Esophagus muscularis mucosa (tissue), 4 donors: ENCODE results near the gene VSIG10L. TPM values are rescaled to one million over a fixed set of nuclear protein-coding genes. Genes with fewer than 3 reads are reported as not detected.
A peak's percentile ranks its signal among the peaks of the same experiment; 100 is the strongest.

Experiments
- DNase-seq: peaks from one replicate; pipeline ENCODE4 v3.0.0-alpha.2; 2017; ENCODE audit errors: extremely low spot score
- H3K27ac ChIP-seq, 4 donors: fragments of 200-600 bp; sonication (generic); replicated peaks in 1 of 4; 1 replicate in 3 of 4; 2 replicates in 1 of 4; pipeline ENCODE4 v1.5.1; 2016 to 2019; ENCODE audit warnings: mild to moderate bottlenecking in 1 of 4
- H3K27me3 ChIP-seq, 4 donors: fragments of 200-600 bp; sonication (generic); one replicate each; pipeline versions ENCODE4 v1.5.1 to v1.6.0; 2016 to 2019
- H3K36me3 ChIP-seq, 4 donors: fragments of 200-600 bp; sonication (generic); one replicate each; pipeline ENCODE4 v1.5.1; 2016 to 2019
- H3K4me1 ChIP-seq, 4 donors: fragments of 200-600 bp; sonication (generic); one replicate each; pipeline ENCODE4 v1.5.1; 2016 to 2019
- H3K4me3 ChIP-seq, 4 donors: fragments of 200-600 bp; sonication (generic); 1 replicate in 2 of 4; 2 replicates in 2 of 4; pipeline ENCODE4 v1.5.1; 2016 to 2019; ENCODE audit warnings: mild to moderate bottlenecking in 4 of 4, moderate library complexity in 1 of 4
- H3K9me3 ChIP-seq, 4 donors: fragments of 200-600 bp; sonication (generic); 1 replicate in 3 of 4; 2 replicates in 1 of 4; pipeline ENCODE4 v1.5.1; 2016 to 2019
- EP300 ChIP-seq: sonication (generic); formaldehyde crosslinking; IDR thresholded peaks from one replicate; pipeline ENCODE4 v1.6.1; 2017; ENCODE audit warnings: antibody characterized with exemption
- POLR2A ChIP-seq: fragments of 450-650 bp; IDR thresholded peaks from one replicate; pipeline ENCODE4 v1.6.1; 2017; ENCODE audit warnings: antibody characterized with exemption, moderate library complexity, mild to moderate bottlenecking, low read depth
- POLR2AphosphoS5 ChIP-seq, 2 donors: sonication (generic); formaldehyde crosslinking; IDR thresholded peaks; one replicate each; pipeline ENCODE4 v1.6.1; 2017; ENCODE audit warnings: antibody characterized with exemption in 2 of 2
- WGBS: methylation state at CpG from one replicate; pipeline ENCODE4 v1.1.5; 2018; 5-methylcytosine and 5-hydroxymethylcytosine counted together
- intact Hi-C: fragments of 100-400 bp; cut with DNase I; formaldehyde crosslinking; loops from one replicate; pipeline ENCODE4 v1.15.1; 2023
- total RNA-seq, 4 donors: library from RNA; depleted of rRNA; stranded (reverse); fragments of >200 nt; gene quantifications; one replicate each; pipeline versions ENCODE4 v1.1.0 to v1.2.1, GENCODE V29; 2016
- TF ChIP-seq, protein P1 (sequence below), 3 experiments: fragments of 200-600 bp in 2 of 3; fragments of 450-650 bp in 1 of 3; sonication (generic) in 2 of 3; IDR thresholded peaks; one replicate each; pipeline ENCODE4 v1.5.1; 2017 to 2019; ENCODE audit warnings: antibody characterized with exemption in 3 of 3, mild to moderate bottlenecking in 2 of 3, moderate library complexity in 1 of 3

VSIG10L gene
- total RNA-seq: 1 to 10 TPM; 1.3 to 3.4 (median 2.2) TPM

DNA sequence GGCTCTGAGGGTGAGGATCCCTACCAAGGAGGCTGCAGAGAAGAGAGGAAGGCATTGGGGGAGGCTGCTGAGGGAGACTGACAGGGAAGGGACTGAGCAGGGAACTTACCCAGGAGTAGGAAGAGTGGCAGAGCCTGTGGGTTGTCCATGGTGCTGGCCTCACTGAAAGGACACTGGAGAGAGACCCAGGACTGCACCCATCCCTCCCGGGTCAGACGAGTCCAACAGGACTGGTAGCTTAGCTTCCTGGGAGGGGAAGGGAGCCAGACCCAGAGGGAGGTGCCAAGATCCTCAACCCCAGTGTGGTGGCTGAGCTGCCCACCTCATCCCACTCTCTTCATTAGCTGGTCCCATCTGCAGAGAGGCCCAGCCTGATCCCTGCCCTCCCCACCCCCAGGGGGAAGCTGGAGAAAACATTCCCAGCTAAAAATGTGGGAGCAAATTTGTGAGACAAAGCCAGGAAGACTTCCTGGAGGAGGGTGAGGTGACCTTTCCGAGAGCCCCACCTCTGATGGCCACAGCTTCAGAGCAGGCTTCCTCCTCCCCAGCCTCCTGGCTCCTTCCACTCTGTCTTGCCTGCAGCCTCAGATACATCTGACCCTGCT is at the start of gene VSIG10L:
TSS of gene VSIG10L (minus strand) at position 164 of the 605 bp plus-strand sequence. CDS start at position 149, 15 bp downstream.
- Histone ChIP-seq H3K27ac (peak within 1 kb of the TSS; percentile 84 to 92 (median 88)), H3K27me3 (no peaks in the 10 kb centered on the region), H3K4me1 (peaks cover 6 to 45% (median 24%) of the 10 kb centered on the region in 4 donors), H3K9me3 (no peaks in the 10 kb centered on the region), H3K36me3 (peaks cover 8 to 28% (median 23%) of the 10 kb centered on the region in 4 donors), H3K4me3 (no peak within 1 kb of the TSS)
- WGBS: 60% methylated on average over 3 of the region's 3 CpGs
- DNase-seq: no peak
- intact Hi-C loops: loop anchor here (5.0 to 10.0 kb wide), 2 partner anchors 50 to 343 kb away; partner anchors contain the start of gene C19orf84
- no peak for TF ChIP-seq POLR2A
- TF ChIP-seq EP300: no peak
- TF ChIP-seq POLR2AphosphoS5 (IDR thresholded peaks at IDR 0.05): no peak
- TF ChIP-seq, protein P1, sequence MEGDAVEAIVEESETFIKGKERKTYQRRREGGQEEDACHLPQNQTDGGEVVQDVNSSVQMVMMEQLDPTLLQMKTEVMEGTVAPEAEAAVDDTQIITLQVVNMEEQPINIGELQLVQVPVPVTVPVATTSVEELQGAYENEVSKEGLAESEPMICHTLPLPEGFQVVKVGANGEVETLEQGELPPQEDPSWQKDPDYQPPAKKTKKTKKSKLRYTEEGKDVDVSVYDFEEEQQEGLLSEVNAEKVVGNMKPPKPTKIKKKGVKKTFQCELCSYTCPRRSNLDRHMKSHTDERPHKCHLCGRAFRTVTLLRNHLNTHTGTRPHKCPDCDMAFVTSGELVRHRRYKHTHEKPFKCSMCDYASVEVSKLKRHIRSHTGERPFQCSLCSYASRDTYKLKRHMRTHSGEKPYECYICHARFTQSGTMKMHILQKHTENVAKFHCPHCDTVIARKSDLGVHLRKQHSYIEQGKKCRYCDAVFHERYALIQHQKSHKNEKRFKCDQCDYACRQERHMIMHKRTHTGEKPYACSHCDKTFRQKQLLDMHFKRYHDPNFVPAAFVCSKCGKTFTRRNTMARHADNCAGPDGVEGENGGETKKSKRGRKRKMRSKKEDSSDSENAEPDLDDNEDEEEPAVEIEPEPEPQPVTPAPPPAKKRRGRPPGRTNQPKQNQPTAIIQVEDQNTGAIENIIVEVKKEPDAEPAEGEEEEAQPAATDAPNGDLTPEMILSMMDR (IDR thresholded peaks at IDR 0.05): no peak

DNA sequence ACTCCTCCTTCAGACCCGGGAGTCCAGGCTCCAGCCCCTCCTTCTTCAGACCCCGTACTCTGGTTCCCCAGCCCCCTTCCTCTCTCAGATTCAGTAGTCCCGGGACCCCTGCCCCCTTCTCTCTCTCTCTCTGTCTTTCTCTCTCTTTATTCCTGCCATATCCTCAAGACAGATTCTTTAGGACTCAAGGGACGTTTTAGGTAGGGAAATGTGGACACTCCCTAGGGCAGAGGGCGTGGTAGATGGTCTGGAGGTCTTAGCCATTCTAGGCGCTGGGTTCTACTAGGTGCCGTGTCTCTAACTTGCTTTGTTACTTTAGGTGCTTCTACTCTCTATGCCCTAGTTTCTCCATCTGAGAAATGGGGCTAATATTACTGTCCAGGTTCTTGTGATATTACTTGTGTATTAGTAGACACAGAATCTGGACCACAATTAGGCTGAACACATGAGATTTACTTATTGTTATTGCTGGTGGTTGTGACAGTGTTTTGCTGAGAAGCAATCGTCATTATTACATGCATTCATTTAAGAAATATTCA is 49.2 kb upstream of the VSIG10L start:
- Histone ChIP-seq H3K36me3 (no peaks in the 10 kb centered on the region), H3K27ac (no peak overlapping the region), H3K4me1 (peaks cover 9 to 14% (median 13%) of the 10 kb centered on the region in 4 donors), H3K4me3 (no peak overlapping the region), H3K27me3 (no peaks in the 10 kb centered on the region), H3K9me3 (no peaks in the 10 kb centered on the region)
- intact Hi-C loops: loop anchor here (5.0 kb wide), 1 partner anchor 49 kb away; the partner anchor contains the start of gene VSIG10L
- TF ChIP-seq POLR2AphosphoS5 (IDR thresholded peaks at IDR 0.05): no peak
- TF ChIP-seq, protein P1 (IDR thresholded peaks at IDR 0.05): no peak
- no peak for TF ChIP-seq POLR2A
- TF ChIP-seq EP300: no peak
- no peak for DNase-seq
- 63% methylated on average over 8 of the region's 8 CpGs for WGBS

DNA sequence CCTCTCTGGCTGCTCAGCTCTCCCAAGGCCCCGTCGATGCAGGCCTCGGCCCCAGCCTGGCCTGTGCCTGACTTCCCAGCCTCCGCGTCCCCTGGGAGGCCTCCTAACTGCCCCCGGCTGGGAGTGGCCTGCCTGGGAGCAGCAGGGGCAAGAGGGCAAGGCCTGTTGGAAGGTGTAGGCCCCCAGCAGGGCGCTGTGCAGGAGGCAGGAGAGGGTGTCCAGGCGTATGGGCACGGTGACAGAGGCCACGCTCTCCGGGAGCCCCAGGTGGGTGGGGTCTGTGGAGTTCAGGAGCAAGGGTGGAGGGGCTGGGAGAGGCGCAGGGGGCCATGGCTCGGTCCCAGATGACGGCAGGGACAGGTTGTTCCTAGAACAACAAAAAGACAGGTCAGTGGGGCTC is 47.2 kb upstream of the VSIG10L start:
- 86% methylated on average over 14 of the region's 14 CpGs for WGBS
- H3K27ac ChIP-seq: no peak overlapping the region

DNA sequence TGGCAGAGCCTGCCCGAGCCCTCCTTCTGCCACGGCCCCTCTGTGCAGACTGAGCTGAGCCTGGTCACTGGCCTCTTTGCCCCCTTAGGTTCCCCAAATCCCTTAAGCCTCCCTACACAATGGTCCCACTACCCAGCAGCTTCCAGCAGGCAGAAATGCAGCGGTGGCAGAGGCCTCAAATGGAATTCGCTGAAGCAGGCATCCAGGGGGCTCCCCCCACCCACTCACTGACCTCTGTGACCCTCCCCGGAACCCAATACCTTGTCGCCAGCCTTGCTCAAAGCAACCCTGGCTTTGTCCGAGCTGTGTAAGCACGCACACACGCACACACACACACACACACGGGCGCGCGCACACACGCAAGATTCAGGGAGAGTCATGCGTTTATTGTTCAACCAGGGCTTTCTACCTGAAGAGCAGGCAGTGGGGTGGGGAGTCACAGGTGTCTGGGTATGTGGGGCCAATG is 46.0 kb upstream of the VSIG10L start, which contains the start of gene LIM2:
TSS of gene LIM2 (minus strand) at position 51 of the 466 bp plus-strand sequence. CDS start 531 bp downstream, outside the sequence.
- WGBS: 90% methylated on average over 15 of the region's 15 CpGs
- Histone ChIP-seq H3K4me1 (no peaks in the 10 kb centered on the region), H3K36me3 (no peaks in the 10 kb centered on the region), H3K27ac (no peak within 1 kb of the TSS), H3K9me3 (no peaks in the 10 kb centered on the region), H3K4me3 (no peak within 1 kb of the TSS), H3K27me3 (no peaks in the 10 kb centered on the region)
- TF ChIP-seq EP300: no peak
- no peak for TF ChIP-seq POLR2A
- TF ChIP-seq, protein P1 (IDR thresholded peaks at IDR 0.05): no peak
- TF ChIP-seq POLR2AphosphoS5 (IDR thresholded peaks at IDR 0.05): no peak
- intact Hi-C loops: no loop called here
- no peak for DNase-seq

More for the DNA sequence above, 47.2 kb upstream of the VSIG10L start:
- Histone ChIP-seq H3K4me1 (peaks cover 3 to 7% (median 5%) of the 10 kb centered on the region in 4 donors), H3K27me3 (no peaks in the 10 kb centered on the region), H3K36me3 (no peaks in the 10 kb centered on the region), H3K9me3 (no peaks in the 10 kb centered on the region), H3K4me3 (no peak overlapping the region)
- intact Hi-C loops: no loop called here
- DNase-seq: no peak
- TF ChIP-seq EP300: no peak
- TF ChIP-seq POLR2AphosphoS5 (IDR thresholded peaks at IDR 0.05): no peak
- TF ChIP-seq POLR2A: no peak
- TF ChIP-seq, protein P1 (IDR thresholded peaks at IDR 0.05): no peak
